Measurements from ENCODE around the gene CEP97.
"Not testable (repeated sequence)": the region's sequence is repeated elsewhere in the genome, so short reads cannot be mapped to it uniquely, and the experiment has no call there.

DNA sequence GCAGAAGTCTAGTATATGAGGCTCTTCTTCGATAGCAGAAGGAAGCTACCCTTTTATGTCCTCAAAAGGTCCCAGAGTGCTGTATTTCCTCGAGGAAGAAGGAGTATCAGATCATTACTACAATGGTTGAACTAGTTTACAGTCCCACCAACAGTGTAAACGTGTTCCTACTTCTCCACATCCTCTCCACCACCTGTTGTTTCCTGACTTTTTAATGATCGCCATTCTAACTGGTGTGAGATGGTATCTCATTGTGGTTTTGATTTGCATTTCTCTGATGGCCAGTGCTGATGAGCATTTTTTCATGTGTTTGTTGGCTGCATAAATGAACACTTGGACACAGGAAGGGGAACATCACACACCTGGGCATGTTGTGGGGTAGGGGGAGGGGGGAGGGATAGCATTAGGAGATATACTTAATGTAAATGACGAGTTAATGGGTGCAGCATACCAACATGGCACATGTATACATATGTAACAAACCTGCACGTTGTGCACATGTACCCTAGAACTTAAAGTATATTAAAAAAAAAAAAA is 53.4 kb downstream of the CEP97 start:
- TF ChIP-seq CTCF (IDR thresholded peaks at IDR 0.05; ENCODE audit: low read depth, low read length, poor library complexity, severe bottlenecking); EZH2phosphoT487 (IDR thresholded peaks at IDR 0.05; ENCODE audit: borderline replicate concordance, low read length): not testable (repeated sequence)

Measured in DOHH2 (cell line).